ENCODE measurements around the gene WDR87.
"Not testable (repeated sequence)": the region's sequence is repeated elsewhere in the genome, so short reads cannot be mapped to it uniquely, and the experiment has no call there.

Gene WDR87

GRCh38 chr19:37924573-37924972 lies 18.2 kb upstream of the WDR87 start:
- peaks cover 17% of the 10 kb centered on the region for H3K4me1 ChIP-seq (ENCODE audit: insufficient read depth, low read length)
- H3K9me3 ChIP-seq (ENCODE audit: control insufficient read depth, insufficient read depth, low read length); H3K9ac ChIP-seq (ENCODE audit: low read depth, low read length); H3K36me3 ChIP-seq (ENCODE audit: insufficient read depth, low read length): not testable (repeated sequence)

- Histone ChIP-seq H3K9ac (ENCODE audit: low read depth, low read length) (no peak overlapping the region), H3K4me1 (ENCODE audit: insufficient read depth, low read length) (no peaks in the 10 kb centered on the region), H3K9me3 (ENCODE audit: control insufficient read depth, insufficient read depth, low read length) (no peaks in the 10 kb centered on the region), H3K36me3 (ENCODE audit: insufficient read depth, low read length) (no peaks in the 10 kb centered on the region)
These were observed 14.4 kb upstream of the WDR87 start for GRCh38 chr19:37920591-37921450.

GRCh38 chr19:37914908-37915307 lies 8.5 kb upstream of the WDR87 start:
- no peak overlapping the region for H3K9ac ChIP-seq (ENCODE audit: low read depth, low read length)
- no peaks in the 10 kb centered on the region for H3K9me3 ChIP-seq (ENCODE audit: control insufficient read depth, insufficient read depth, low read length)
- H3K36me3 ChIP-seq (ENCODE audit: insufficient read depth, low read length), result no peaks in the 10 kb centered on the region
- H3K4me1 ChIP-seq (ENCODE audit: insufficient read depth, low read length), result peaks cover 13% of the 10 kb centered on the region

DNA sequence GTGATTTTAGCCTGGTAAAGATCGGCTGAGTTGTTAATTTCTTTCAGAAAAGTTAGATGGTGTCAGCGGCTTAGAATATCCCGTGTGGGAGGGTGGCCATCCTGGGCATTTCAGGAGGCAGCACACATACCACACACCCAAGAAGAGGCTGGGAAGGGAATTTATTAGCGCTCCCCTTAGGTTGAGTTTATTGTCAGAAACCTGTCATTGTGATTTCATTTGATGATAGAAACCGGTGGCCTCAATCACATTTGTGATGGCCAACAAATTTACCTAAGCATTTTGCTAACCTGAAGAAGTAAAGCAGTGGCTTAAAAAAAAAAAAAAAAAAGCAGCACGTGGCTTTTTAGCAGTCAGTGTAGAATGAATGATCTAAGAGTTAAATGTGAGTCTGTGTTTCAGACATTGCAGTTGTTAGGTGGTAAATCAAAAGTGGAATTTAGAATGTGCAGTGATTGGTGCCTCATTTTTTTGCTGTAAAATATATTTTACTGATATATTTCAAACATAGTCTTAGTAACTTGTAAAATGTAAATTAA lies 3.3 kb upstream of the WDR87 start:
- no peaks in the 10 kb centered on the region for H3K9me3 ChIP-seq (ENCODE audit: control insufficient read depth, insufficient read depth, low read length)
- no peaks in the 10 kb centered on the region for H3K36me3 ChIP-seq (ENCODE audit: insufficient read depth, low read length)
- no peak overlapping the region for H3K9ac ChIP-seq (ENCODE audit: low read depth, low read length)
- H3K4me1 ChIP-seq (ENCODE audit: insufficient read depth, low read length), result peaks cover 12% of the 10 kb centered on the region

DNA sequence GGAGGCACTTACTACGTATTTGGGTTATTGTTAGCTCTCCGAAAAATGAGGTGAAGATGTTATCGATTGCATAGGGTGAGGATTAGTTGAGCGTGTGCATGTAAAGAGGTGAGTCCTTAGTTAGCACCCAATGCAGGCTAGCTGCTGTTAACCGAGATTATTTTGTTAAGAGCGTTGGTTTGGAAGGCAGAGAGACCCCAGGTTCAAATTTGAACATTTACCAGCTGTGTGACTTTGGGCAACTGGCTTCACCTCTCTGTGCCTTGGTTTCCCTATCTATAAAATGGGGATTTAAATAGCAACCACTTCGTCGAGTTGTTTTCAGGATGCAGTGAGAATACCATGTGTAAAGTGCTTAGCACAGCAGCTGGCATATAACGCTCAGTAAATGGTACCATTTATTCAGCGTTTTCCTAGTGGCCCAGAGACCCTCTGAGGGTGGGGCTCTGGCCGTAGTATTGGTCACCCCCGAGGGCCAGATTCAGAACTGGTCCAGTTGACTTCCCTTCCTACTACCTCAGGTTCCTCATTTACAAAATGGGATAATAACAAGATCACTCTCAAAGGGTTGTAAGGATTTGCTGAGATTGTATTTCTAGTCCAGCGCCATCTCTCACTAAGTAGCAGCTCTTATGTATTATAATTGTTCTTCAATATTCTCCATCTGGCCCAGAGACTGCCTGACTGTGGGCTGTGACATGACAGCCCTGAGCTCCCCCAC lies 1.5 kb upstream of the WDR87 start:
- no peaks in the 10 kb centered on the region for H3K9me3 ChIP-seq (ENCODE audit: control insufficient read depth, insufficient read depth, low read length)
- H3K9ac ChIP-seq (ENCODE audit: low read depth, low read length), result peak overlapping the region; percentile 98
- H3K36me3 ChIP-seq (ENCODE audit: insufficient read depth, low read length), result no peaks in the 10 kb centered on the region
- peaks cover 9% of the 10 kb centered on the region; the same call in 1 of the 2 replicates for H3K4me1 ChIP-seq (ENCODE audit: insufficient read depth, low read length)

- H3K9ac ChIP-seq (ENCODE audit: low read depth, low read length), result peak within 1 kb of the TSS; percentile 98
- no peaks in the 10 kb centered on the region for H3K9me3 ChIP-seq (ENCODE audit: control insufficient read depth, insufficient read depth, low read length)
- H3K4me1 ChIP-seq (ENCODE audit: insufficient read depth, low read length), result peaks cover 9% of the 10 kb centered on the region; the same call in 1 of the 2 replicates
- H3K36me3 ChIP-seq (ENCODE audit: insufficient read depth, low read length), result no peaks in the 10 kb centered on the region
These were observed 708 bp upstream of the WDR87 start, which contains the start of gene SIPA1L3 for GRCh38 chr19:37906869-37907734. TSS of gene SIPA1L3 (plus strand) at chr19:37907208. CDS start at chr19:38081566, 174,358 bp downstream.

GRCh38 chr19:37903096-37903495 lies 3.3 kb downstream of the WDR87 start:
- no peaks in the 10 kb centered on the region for H3K4me1 ChIP-seq (ENCODE audit: insufficient read depth, low read length)
- H3K36me3 ChIP-seq (ENCODE audit: insufficient read depth, low read length), result no peaks in the 10 kb centered on the region
- H3K9me3 ChIP-seq (ENCODE audit: control insufficient read depth, insufficient read depth, low read length), result no peaks in the 10 kb centered on the region
- no peak overlapping the region for H3K9ac ChIP-seq (ENCODE audit: low read depth, low read length)

DNA sequence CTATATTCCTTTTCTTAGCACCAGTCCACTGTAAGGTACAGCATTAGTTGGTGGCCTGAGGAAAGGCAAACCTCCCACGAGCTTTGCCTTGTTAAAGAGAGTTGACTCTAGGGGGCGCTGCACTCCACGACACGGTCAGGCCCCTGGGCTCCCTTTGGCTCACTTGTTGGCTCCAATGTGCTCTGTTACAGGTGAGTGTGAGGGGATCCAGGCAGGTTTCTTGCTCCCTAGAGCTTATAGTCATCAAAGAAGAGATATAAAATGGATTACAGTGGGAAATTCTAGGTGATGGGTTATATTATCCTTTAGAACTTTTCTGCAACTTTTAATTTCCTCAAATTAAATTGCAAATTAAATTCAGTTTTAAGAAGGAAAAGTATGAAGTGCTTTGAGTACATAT lies 3.7 kb downstream of the WDR87 start:
- Histone ChIP-seq H3K36me3 (ENCODE audit: insufficient read depth, low read length) (no peaks in the 10 kb centered on the region), H3K9me3 (ENCODE audit: control insufficient read depth, insufficient read depth, low read length) (no peaks in the 10 kb centered on the region), H3K4me1 (ENCODE audit: insufficient read depth, low read length) (no peaks in the 10 kb centered on the region), H3K9ac (ENCODE audit: low read depth, low read length) (no peak overlapping the region)

- Histone ChIP-seq H3K9me3 (ENCODE audit: control insufficient read depth, insufficient read depth, low read length) (no peaks in the 10 kb centered on the region), H3K36me3 (ENCODE audit: insufficient read depth, low read length) (no peaks in the 10 kb centered on the region), H3K4me1 (ENCODE audit: insufficient read depth, low read length) (no peaks in the 10 kb centered on the region), H3K9ac (ENCODE audit: low read depth, low read length) (no peak overlapping the region)
These were observed 6.4 kb downstream of the WDR87 start for GRCh38 chr19:37899966-37900365.

- Histone ChIP-seq H3K9me3 (ENCODE audit: control insufficient read depth, insufficient read depth, low read length) (no peaks in the 10 kb centered on the region), H3K4me1 (ENCODE audit: insufficient read depth, low read length) (no peaks in the 10 kb centered on the region), H3K36me3 (ENCODE audit: insufficient read depth, low read length) (no peaks in the 10 kb centered on the region), H3K9ac (ENCODE audit: low read depth, low read length) (no peak overlapping the region)
These were observed 6.9 kb downstream of the WDR87 start for GRCh38 chr19:37899453-37899852.

DNA sequence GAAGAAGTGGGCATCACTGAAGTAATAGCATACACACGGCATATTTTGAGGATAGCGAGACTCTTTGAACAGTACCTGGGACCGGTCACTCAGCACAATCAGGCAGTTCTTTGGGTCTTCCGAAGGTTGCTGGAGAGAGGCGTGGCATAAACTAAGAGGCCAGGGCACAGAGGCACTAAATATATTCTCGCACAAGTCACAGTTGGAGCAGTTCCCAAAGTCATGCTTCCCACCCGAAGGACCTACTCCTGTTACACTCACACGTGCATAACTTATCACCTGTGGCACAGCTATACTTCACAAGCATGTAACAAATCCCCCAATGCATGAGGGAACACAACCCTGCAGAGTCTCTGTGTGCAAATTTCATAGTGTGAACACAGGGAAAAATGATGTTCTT lies 10.2 kb downstream of the WDR87 start:
- H3K9ac ChIP-seq (ENCODE audit: low read depth, low read length), result no peak overlapping the region

DNA sequence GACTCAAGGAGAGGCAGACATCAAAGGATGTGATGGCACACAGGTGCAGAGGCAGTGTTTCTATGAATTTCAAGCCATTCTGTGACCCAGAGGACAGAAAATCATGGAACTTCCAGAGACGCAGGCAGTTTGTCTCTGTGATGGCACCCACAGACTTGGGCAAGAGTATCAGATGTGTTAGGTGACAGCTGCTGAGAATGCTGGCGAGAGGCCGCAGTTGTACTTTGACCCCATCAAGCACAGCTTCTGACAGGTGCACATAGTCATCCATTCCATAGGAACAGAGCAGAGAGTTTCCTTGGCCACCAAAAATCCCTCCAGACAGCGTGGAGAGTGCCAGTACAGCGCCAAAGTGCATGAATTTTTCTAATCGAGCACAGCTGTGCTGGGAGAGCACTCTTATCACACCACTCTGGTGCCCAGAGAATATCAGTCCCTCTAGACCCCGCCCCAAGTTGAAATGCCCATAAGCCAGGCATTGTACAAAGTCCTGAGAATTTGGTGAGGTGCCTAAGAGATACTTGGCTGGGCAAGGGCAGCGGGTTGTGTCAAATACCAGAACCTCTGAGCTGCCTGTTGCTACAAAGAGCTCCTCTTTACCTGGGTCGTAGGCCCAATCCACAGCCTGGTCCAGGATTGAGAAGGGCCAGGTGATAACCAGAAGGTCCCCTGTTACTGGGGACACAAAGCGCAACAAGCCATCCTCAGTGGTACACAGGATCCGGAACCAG lies 12.4 kb downstream of the WDR87 start:
- no peak overlapping the region for H3K9ac ChIP-seq (ENCODE audit: low read depth, low read length)
- H3K9me3 ChIP-seq (ENCODE audit: control insufficient read depth, insufficient read depth, low read length), result no peaks in the 10 kb centered on the region; the same call in 1 of the 2 replicates
- H3K36me3 ChIP-seq (ENCODE audit: insufficient read depth, low read length), result no peaks in the 10 kb centered on the region
- no peaks in the 10 kb centered on the region for H3K4me1 ChIP-seq (ENCODE audit: insufficient read depth, low read length)

More for the DNA sequence above, 10.2 kb downstream of the WDR87 start:
- Histone ChIP-seq H3K9me3 (ENCODE audit: control insufficient read depth, insufficient read depth, low read length) (no peaks in the 10 kb centered on the region), H3K36me3 (ENCODE audit: insufficient read depth, low read length) (no peaks in the 10 kb centered on the region), H3K4me1 (ENCODE audit: insufficient read depth, low read length) (no peaks in the 10 kb centered on the region)

GRCh38 chr19:37886571-37886970 lies 19.8 kb downstream of the WDR87 start:
- Histone ChIP-seq H3K4me1 (ENCODE audit: insufficient read depth, low read length) (no peaks in the 10 kb centered on the region), H3K9ac (ENCODE audit: low read depth, low read length) (no peak overlapping the region), H3K36me3 (ENCODE audit: insufficient read depth, low read length) (no peaks in the 10 kb centered on the region), H3K9me3 (ENCODE audit: control insufficient read depth, insufficient read depth, low read length) (no peaks in the 10 kb centered on the region; the same call in none of the 2 replicates)

Measured in ES-I3 (cell line).